K562 (cell line): Measurements from ENCODE around the gene PSME1. TPM values are rescaled to one million over a fixed set of nuclear protein-coding genes. Genes with fewer than 3 reads are reported as not detected.

ENCODE experiments used
- CREB1 ChIP-seq, 2 experiments: sonication (generic) in 1 of 2; formaldehyde crosslinking in 1 of 2; IDR thresholded peaks; 2 replicates each; pipeline versions ENCODE4 v1.6.1 to v1.8.0; 2012 to 2022; ENCODE audit warnings: inconsistent platforms in 1 of 2, mild to moderate bottlenecking in 1 of 2, missing genetic modification reagents in 1 of 2, moderate library complexity in 1 of 2
- MAFF ChIP-seq: IDR thresholded peaks from 2 replicates; pipeline ENCODE4 v1.6.1; 2012; ENCODE audit warnings: low read length, improper control_type of control experiment
- NCOA4 ChIP-seq: fragments of 450-650 bp; IDR thresholded peaks from 2 replicates; pipeline ENCODE4 v1.6.1; 2018; ENCODE audit warnings: mild to moderate bottlenecking; ENCODE audit not compliant: partially characterized antibody
- NEUROD1 ChIP-seq: fragments of 150-350 bp; IDR thresholded peaks from 2 replicates; pipeline ENCODE4 v1.6.1; 2014; ENCODE audit warnings: borderline replicate concordance, low read length, low read depth; ENCODE audit not compliant: partially characterized antibody
- PCBP2 ChIP-seq: fragments of 200-400 bp; formaldehyde crosslinking; IDR thresholded peaks from 2 replicates; pipeline ENCODE4 v1.6.1; 2018; ENCODE audit warnings: low read length, low read depth, mild to moderate bottlenecking, moderate library complexity; ENCODE audit not compliant: poor library complexity, severe bottlenecking
- PHTF2 ChIP-seq: fragments of 250-450 bp; sonication (Bioruptor Pico); IDR thresholded peaks from 2 replicates; pipeline ENCODE4 v1.5.0; 2021; ENCODE audit warnings: mild to moderate bottlenecking
- SUPT5H ChIP-seq: fragments of 450-650 bp; IDR thresholded peaks from 2 replicates; pipeline ENCODE4 v1.6.1; 2016
- TAF7 ChIP-seq: fragments of 450-650 bp; IDR thresholded peaks from 2 replicates; pipeline ENCODE4 v1.6.1; 2016; ENCODE audit warnings: missing genetic modification characterization, missing compliant biosample characterization
- TOE1 ChIP-seq, 2 experiments: fragments of 450-650 bp in 1 of 2; sonication (generic) in 1 of 2; formaldehyde crosslinking in 1 of 2; IDR thresholded peaks; 2 replicates each; pipeline versions ENCODE4 v1.7.1 to v1.8.0; 2016 to 2022; ENCODE audit warnings: borderline replicate concordance in 2 of 2, mild to moderate bottlenecking in 2 of 2, antibody characterized with exemption in 1 of 2, inconsistent platforms in 1 of 2, low read depth in 1 of 2, missing genetic modification reagents in 1 of 2, moderate library complexity in 1 of 2
- ZNF224 ChIP-seq: sonication (generic); formaldehyde crosslinking; IDR thresholded peaks from 2 replicates; pipeline ENCODE4 v1.8.0; 2022; ENCODE audit warnings: mild to moderate bottlenecking, missing genetic modification reagents
- ZNF280A ChIP-seq: fragments of 450-650 bp; IDR thresholded peaks from 2 replicates; pipeline ENCODE4 v1.6.1; 2018; ENCODE audit warnings: mild to moderate bottlenecking, low read depth; ENCODE audit not compliant: partially characterized antibody
- ZNF3 ChIP-seq: fragments of 250-450 bp; sonication (Bioruptor Pico); IDR thresholded peaks from 2 replicates; pipeline ENCODE4 v1.5.0; 2021; ENCODE audit warnings: mild to moderate bottlenecking, moderate library complexity
- ZNF408 ChIP-seq: fragments of 250-450 bp; sonication (Bioruptor Pico); IDR thresholded peaks from 2 replicates; pipeline ENCODE4 v1.4.0; 2020; ENCODE audit warnings: low read depth, mild to moderate bottlenecking, moderate library complexity
- ZNF444 ChIP-seq: fragments of 250-450 bp; sonication (Bioruptor Pico); IDR thresholded peaks from 2 replicates; pipeline ENCODE4 v1.4.0; 2020; ENCODE audit warnings: mild to moderate bottlenecking, moderate library complexity
- ZNF583 ChIP-seq: fragments of 250-450 bp; sonication (Bioruptor Pico); IDR thresholded peaks from 2 replicates; pipeline ENCODE4 v1.4.0; 2020
- ZSCAN32 ChIP-seq: fragments of 450-650 bp; formaldehyde crosslinking; IDR thresholded peaks from 2 replicates; pipeline ENCODE4 v1.4.0; 2020; ENCODE audit warnings: mild to moderate bottlenecking, moderate library complexity
- polyA plus RNA-seq, 8 experiments: library from polyadenylated mRNA; depleted of rRNA in 4 of 8; stranded (reverse) in 5 of 8; unstranded in 3 of 8; fragments of >200 nt; fragmentation: Nextera tagmentation in 2 of 8; fragmentation: Illumina TruSeq in 1 of 8; extraction: Ambion mirVana in 2 of 8; extraction: Trizol in 1 of 8; gene quantifications; 2 replicates each; pipeline versions ENCODE4 v1.2.1 to v1.2.3, GENCODE V29; 2011 to 2014; ENCODE audit warnings: inconsistent platforms in 1 of 8, missing spikeins in 1 of 8
- total RNA-seq, 7 experiments: library from RNA; depleted of rRNA in 6 of 7; stranded (reverse); fragments of >200 nt in 6 of 7; fragmentation: Illumina TruSeq in 2 of 7; extraction: Trizol in 2 of 7; gene quantifications; 2 replicates each; pipeline versions ENCODE4 v1.2.1 to v1.2.3, GENCODE V29; 2011 to 2021; ENCODE audit warnings: low replicate concordance in 1 of 7
- TF ChIP-seq, protein P1 (sequence below), 3 experiments: IDR thresholded peaks in 2 of 3; conservative IDR thresholded peaks in 1 of 3; 2 replicates each; pipeline ENCODE4 v1.5.1; 2011 to 2012; ENCODE audit warnings: low read length in 3 of 3, mild to moderate bottlenecking in 3 of 3, control low read depth in 2 of 3, improper control_type of control experiment in 1 of 3, inconsistent platforms in 1 of 3, low read depth in 1 of 3, mixed read lengths in 1 of 3, moderate library complexity in 1 of 3; ENCODE audit not compliant: insufficient read depth in 2 of 3
- TF ChIP-seq, protein P2 (sequence below): IDR thresholded peaks from 3 replicates; pipeline ENCODE4 v1.6.1; 2011; ENCODE audit warnings: borderline replicate concordance, mild to moderate bottlenecking; ENCODE audit not compliant: insufficient read length, insufficient read depth
- TF ChIP-seq, protein P3 (sequence below): sonication (generic); formaldehyde crosslinking; IDR thresholded peaks from 2 replicates; pipeline ENCODE4 v1.8.0; 2022; ENCODE audit warnings: mild to moderate bottlenecking, missing genetic modification reagents

The PSME1 gene
- total and polyA plus RNA-seq, 9 of the 15 experiments (the other 6 are each of a cell fraction or from before 2014, with no cell fraction given): 20.3 to 180 (median 67.5) TPM

GRCh38 chr14:24093901-24094840 is 41.8 kb upstream of the PSME1 start, which contains the start of gene PCK2 (continued):
- TF ChIP-seq ZNF444 (CRISPR knock-in tag) (no peak), NCOA4 (no peak), ZNF3 (CRISPR knock-in tag) (no peak), ZNF280A (no peak), MAFF (no peak), TOE1 (IDR thresholded peaks at IDR 0.05; ENCODE audit: borderline replicate concordance) (peak; percentile 20; the same call in 1 of the 2 replicates), TOE1 (CRISPR knock-in tag; IDR thresholded peaks at IDR 0.05; ENCODE audit: borderline replicate concordance, low read depth) (no peak), TAF7 (tag) (peak; percentile 66; the same call in 1 of the 2 replicates), ZNF583 (no peak), SUPT5H (peak; percentile 95), PHTF2 (CRISPR knock-in tag) (no peak), CREB1 (IDR thresholded peaks at IDR 0.05) (no peak), CREB1 (CRISPR knock-in tag; IDR thresholded peaks at IDR 0.05) (no peak), ZSCAN32 (peak; percentile 52; the same call in 1 of the 2 replicates), NEUROD1 (peak; percentile 36), ZNF224 (CRISPR knock-in tag) (no peak), ZNF408 (CRISPR knock-in tag) (no peak), PCBP2 (peak; percentile 99)
- TF ChIP-seq, protein P1, sequence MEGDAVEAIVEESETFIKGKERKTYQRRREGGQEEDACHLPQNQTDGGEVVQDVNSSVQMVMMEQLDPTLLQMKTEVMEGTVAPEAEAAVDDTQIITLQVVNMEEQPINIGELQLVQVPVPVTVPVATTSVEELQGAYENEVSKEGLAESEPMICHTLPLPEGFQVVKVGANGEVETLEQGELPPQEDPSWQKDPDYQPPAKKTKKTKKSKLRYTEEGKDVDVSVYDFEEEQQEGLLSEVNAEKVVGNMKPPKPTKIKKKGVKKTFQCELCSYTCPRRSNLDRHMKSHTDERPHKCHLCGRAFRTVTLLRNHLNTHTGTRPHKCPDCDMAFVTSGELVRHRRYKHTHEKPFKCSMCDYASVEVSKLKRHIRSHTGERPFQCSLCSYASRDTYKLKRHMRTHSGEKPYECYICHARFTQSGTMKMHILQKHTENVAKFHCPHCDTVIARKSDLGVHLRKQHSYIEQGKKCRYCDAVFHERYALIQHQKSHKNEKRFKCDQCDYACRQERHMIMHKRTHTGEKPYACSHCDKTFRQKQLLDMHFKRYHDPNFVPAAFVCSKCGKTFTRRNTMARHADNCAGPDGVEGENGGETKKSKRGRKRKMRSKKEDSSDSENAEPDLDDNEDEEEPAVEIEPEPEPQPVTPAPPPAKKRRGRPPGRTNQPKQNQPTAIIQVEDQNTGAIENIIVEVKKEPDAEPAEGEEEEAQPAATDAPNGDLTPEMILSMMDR (IDR thresholded peaks at IDR 0.05 in 2 of 3, conservative IDR thresholded peaks at IDR 0.05 in 1 of 3; ENCODE audit: insufficient read depth in 2 of 3, low read depth in 1 of 3, low read length in 3 of 3): no peak
- TF ChIP-seq, protein P2, sequence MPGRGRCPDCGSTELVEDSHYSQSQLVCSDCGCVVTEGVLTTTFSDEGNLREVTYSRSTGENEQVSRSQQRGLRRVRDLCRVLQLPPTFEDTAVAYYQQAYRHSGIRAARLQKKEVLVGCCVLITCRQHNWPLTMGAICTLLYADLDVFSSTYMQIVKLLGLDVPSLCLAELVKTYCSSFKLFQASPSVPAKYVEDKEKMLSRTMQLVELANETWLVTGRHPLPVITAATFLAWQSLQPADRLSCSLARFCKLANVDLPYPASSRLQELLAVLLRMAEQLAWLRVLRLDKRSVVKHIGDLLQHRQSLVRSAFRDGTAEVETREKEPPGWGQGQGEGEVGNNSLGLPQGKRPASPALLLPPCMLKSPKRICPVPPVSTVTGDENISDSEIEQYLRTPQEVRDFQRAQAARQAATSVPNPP: no peak
- TF ChIP-seq, protein P3, sequence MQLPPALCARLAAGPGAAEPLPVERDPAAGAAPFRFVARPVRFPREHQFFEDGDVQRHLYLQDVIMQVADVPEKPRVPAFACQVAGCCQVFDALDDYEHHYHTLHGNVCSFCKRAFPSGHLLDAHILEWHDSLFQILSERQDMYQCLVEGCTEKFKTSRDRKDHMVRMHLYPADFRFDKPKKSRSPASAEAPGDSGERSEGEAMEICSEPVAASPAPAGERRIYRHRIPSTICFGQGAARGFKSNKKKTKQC: no peak
